ENCODE results near the gene RAC3.

The RAC3 gene

GRCh38 chr17:82022310-82022980 is 9.0 kb upstream of the RAC3 start, which contains the start of gene CENPX:
Gene CENPX, minus strand, starts transcription at chr17:82022878. Its CDS starts 17 bp downstream, at chr17:82022861.
- DNase-seq (ENCODE audit: low read depth in 2 of 2, low spot score in 1 of 2): no peak

DNA sequence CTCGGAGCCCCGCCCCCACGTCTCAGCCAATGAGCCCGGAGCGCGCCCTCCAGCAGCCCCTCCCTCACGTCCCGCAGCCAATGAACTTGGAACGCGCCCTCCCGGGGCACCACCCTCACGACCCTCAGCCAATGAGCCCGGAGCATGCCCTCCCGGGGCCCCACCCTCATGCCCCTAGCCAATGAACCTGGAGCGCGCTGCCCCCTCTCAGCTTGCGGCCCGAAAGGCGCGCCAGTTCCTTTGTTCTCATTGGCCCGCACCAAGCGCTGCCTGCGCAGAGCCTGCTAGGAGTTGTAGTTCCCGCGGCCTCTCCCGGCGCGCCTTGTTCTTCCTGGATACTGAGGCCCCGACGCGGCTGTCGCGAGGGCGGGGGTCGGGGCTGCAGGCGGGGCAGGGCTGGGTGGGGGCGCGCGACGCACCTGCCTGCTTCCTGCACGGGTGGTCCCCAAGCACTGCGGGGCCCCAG is 8.5 kb upstream of the RAC3 start, which contains the start of gene LRRC45:
TSS of gene LRRC45 (plus strand) at position 325 of the 466 bp plus-strand sequence. CDS start 339 bp downstream, outside the sequence.
- DNase-seq (ENCODE audit: low read depth in 2 of 2, low spot score in 1 of 2): peak; percentile 98 to 100

GRCh38 chr17:82023447-82024241 is 7.8 kb upstream of the RAC3 start:
- DNase-seq (ENCODE audit: low read depth in 2 of 2, low spot score in 1 of 2): no peak

- no peak for DNase-seq (ENCODE audit: low read depth in 2 of 2, low spot score in 1 of 2)
Observed at GRCh38 chr17:82024859-82025258, 6.6 kb upstream of the RAC3 start.

GRCh38 chr17:82025401-82026107 is 5.9 kb upstream of the RAC3 start:
- DNase-seq (ENCODE audit: low read depth in 2 of 2, low spot score in 1 of 2): no peak

DNA sequence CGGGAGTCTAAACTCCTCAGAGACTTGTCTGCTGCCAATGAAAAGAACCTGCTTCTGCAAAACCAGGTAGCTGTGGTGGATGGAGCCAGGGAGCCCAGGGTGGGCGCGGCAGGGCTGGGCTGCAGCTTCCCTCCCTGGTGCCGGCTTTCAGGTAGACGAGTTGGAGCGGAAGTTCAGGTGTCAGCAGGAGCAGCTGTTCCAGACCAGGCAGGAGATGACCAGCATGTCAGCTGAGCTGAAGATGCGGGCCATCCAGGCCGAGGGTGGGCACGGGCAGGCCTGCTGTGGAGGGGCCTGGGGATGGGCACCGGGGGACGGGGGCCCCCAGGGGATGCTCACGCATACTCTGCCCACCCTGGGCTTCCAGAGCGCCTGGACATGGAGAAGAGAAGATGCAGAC is 3.2 kb upstream of the RAC3 start:
- no peak for DNase-seq (ENCODE audit: low read depth in 2 of 2, low spot score in 1 of 2)

GRCh38 chr17:82028966-82029365 is 2.5 kb upstream of the RAC3 start:
- no peak for DNase-seq (ENCODE audit: low read depth in 2 of 2, low spot score in 1 of 2)

DNA sequence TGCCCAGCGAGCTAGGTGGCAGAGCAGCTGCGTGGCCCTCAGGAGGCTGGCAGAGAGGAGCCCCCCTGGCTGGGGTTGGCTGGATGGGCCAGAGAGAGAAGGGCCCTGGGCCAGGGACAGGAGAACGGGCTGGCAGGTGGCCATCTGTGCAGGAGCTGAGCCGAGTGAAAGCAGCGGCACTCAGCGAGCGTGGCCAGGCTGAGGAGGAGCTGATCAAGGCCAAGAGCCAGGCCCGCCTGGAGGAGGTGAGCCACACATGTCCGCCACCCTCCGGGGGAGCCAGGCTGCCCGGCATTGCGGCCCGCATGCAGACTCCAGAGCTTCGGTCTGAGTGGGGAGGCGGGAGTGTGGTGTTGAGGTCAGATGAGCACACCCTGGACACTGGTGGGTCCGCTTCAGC is 2.1 kb upstream of the RAC3 start:
- DNase-seq (ENCODE audit: low read depth in 2 of 2, low spot score in 1 of 2): no peak

DNA sequence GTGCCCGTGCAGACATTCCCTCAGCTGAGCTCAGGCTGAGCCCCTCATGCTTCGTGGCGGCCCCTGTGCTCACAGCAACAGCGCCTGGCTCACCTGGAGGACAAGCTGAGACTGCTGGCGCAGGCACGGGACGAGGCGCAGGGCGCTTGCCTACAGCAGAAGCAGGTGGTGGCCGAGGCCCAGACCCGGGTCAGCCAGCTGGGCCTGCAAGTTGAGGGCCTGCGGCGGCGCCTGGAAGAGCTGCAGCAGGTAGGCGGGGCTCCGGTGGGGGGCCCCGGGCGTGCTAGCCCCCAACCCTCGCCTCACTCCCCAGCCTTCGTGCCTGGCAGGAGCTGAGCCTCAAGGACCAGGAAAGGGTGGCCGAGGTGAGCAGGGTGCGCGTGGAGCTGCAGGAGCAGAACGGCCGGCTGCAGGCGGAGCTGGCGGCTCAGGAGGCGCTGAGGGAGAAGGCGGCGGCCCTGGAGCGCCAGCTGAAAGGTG is 1.4 kb upstream of the RAC3 start:
- DNase-seq (ENCODE audit: low read depth in 2 of 2, low spot score in 1 of 2): no peak

GRCh38 chr17:82030470-82031302 is 792 bp upstream of the RAC3 start:
- DNase-seq (ENCODE audit: low read depth in 2 of 2, low spot score in 1 of 2): peak; percentile 53 to 66

GRCh38 chr17:82031885-82032627 is 578 bp downstream of the RAC3 start:
- DNase-seq (ENCODE audit: low read depth in 2 of 2, low spot score in 1 of 2): no peak

DNA sequence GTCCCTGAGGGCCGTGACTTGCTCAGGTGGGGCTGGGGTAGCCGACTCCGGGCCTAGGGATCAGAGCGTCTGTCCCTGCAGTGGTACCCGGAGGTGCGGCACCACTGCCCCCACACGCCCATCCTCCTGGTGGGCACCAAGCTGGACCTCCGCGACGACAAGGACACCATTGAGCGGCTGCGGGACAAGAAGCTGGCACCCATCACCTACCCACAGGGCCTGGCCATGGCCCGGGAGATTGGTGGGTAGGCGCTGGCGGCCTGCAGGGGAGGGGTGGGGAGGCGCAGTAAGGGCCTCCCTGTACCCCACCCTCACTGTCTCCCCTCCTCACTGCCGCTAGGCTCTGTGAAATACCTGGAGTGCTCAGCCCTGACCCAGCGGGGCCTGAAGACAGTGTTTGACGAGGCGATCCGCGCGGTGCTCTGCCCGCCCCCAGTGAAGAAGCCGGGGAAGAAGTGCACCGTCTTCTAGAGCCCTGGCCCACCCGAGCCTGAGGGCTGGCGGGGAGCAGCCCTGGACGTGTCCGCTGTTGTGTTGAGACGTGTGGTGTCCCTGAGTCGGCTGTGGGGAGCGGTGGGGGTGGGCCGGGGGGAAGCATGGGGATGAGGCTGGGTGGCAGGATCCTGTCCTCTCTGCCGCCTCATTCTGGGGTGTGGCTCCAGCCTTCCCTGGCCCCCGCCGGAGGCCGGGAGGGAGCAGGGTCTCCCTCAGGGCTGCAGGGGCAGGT is 2.0 kb downstream of the RAC3 start:
- no peak for DNase-seq (ENCODE audit: low read depth in 2 of 2, low spot score in 1 of 2)

GRCh38 chr17:82034371-82035011 is 3.0 kb downstream of the RAC3 start:
- no peak for DNase-seq (ENCODE audit: low read depth in 2 of 2, low spot score in 1 of 2)

DNA sequence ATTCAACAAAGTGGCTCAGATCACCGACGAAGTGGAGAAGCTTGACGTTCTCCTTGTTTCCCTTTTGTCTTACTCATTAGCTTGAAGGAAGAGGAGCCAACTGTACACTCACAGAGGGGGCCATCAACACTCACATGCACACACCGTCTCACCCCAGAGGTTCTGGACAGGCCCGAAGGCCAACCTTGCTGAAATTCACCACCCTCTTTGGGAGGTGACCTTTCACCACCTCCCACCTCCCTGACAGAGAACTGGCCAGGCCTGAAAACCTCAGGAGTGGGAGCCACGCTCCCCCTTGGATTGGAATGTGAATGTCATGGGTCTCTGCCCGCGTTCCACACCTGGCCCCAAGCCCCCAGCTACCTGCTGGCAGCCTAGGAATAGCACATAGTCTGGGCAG is 4.0 kb downstream of the RAC3 start:
- DNase-seq (ENCODE audit: low read depth in 2 of 2, low spot score in 1 of 2): no peak

GRCh38 chr17:82035956-82036633 is 4.6 kb downstream of the RAC3 start:
- DNase-seq (ENCODE audit: low read depth in 2 of 2, low spot score in 1 of 2): no peak

DNA sequence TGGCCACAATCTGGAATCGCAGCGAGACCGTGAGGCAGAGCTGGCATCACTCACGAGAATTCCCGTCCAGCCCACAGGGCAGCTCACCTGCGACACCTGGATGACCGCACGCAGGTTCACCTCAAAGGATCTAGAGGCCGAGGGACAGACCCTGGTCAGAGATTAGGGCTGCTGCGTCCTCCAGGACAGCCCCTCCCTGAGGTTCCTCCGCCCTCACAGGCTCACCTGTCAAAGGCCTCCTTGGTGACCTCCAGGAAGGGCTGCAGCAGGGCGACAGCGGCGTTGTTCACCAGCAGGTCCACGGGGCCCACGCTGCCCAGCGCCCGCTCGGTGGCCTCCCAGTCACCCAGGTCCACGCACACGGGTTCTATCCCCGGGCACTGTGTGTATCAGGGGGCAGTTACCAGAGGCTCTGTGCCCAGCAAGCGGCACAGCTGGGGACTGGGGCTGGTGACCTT is 5.2 kb downstream of the RAC3 start:
- no peak for DNase-seq (ENCODE audit: low read depth in 2 of 2, low spot score in 1 of 2)

GRCh38 chr17:82037092-82037888 is 5.8 kb downstream of the RAC3 start, which contains the start of gene DCXR:
Gene DCXR, minus strand, starts transcription at chr17:82037697. Its CDS starts 15 bp downstream, at chr17:82037682.
- peak; percentile 82 to 90 for DNase-seq (ENCODE audit: low read depth in 2 of 2, low spot score in 1 of 2)

Data from stimulated activated CD8-positive, alpha-beta memory T cell treated with anti-CD3 and anti-CD28 coated beads, Interleukin-4, amount 100 ng/mL, for 1 hour (primary cell).